ENCODE measurements around the gene PTMA. TPM values are rescaled to one million over a fixed set of nuclear protein-coding genes. Genes with fewer than 3 reads are reported as not detected.
A peak's percentile ranks its signal among the peaks of the same experiment; 100 is the strongest.

Gene PTMA
- total and polyA plus RNA-seq, 2 of the 4 experiments (the other 2 are of a cell fraction) = 380 to 742 TPM

- TF ChIP-seq CHD1 (IDR thresholded peaks at IDR 0.05; ENCODE audit: low read depth, low read length) (no peak), BHLHE40 (IDR thresholded peaks at IDR 0.05; ENCODE audit: low read depth, low read length) (peak; percentile 45; the same call in 1 of the 2 replicates)
Observed at GRCh38 chr2:231662028-231662810, 46.1 kb upstream of the PTMA start (continued).

DNA sequence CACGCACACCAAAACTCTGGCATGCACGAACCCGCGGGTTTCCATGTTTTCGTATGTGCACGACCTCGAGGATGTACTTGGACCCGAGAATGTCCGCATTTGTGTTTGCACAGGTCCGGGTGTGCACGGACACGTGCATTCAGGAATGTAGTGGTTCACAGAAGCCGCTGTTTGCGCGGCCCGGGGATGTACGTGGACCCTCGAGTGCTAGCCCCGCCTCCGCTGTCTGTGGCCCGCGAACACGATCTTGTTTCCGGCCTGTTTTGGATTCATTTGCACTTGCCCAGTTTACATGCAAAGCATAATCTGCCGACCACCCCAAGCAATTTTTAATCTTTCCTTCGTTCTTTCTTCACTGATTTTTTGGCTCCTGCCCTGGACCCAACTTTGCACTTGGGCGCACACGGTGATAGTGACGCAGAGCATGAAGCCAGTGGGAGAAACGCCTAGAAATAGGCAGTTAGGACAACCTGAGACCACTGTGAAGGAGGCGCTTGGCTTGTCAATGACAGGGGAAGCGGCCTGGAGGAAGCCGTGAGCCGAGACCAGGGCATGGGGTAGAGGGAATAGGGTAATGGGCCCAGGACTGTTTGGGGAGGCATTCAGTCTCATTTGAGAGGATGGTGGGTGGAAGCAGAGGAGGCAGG lies 45.4 kb upstream of the PTMA start:
- H3K9me1 ChIP-seq (ENCODE audit: insufficient read depth, low read length) = peaks cover 13% of the 10 kb centered on the region
- TF ChIP-seq MAZ (IDR thresholded peaks at IDR 0.05; ENCODE audit: borderline replicate concordance, low read depth, low read length) = no peak
- TF ChIP-seq USF2 (IDR thresholded peaks at IDR 0.05; ENCODE audit: low read depth, low read length) = no peak
- no peak for TF ChIP-seq POLR2A (IDR thresholded peaks at IDR 0.05; ENCODE audit: low read depth, low read length)
- no peak for TF ChIP-seq MXI1 (IDR thresholded peaks at IDR 0.05; ENCODE audit: borderline replicate concordance, low read depth, low read length)
- no peak for TF ChIP-seq FOS (IDR thresholded peaks at IDR 0.05; ENCODE audit: low read depth, low read length)
- TF ChIP-seq BHLHE40 (IDR thresholded peaks at IDR 0.05; ENCODE audit: low read depth, low read length) = no peak
- no peak for TF ChIP-seq SMC3 (IDR thresholded peaks at IDR 0.05; ENCODE audit: low read depth, low read length)
- TF ChIP-seq CHD1 (IDR thresholded peaks at IDR 0.05; ENCODE audit: low read depth, low read length) = no peak
- TF ChIP-seq, protein P1, sequence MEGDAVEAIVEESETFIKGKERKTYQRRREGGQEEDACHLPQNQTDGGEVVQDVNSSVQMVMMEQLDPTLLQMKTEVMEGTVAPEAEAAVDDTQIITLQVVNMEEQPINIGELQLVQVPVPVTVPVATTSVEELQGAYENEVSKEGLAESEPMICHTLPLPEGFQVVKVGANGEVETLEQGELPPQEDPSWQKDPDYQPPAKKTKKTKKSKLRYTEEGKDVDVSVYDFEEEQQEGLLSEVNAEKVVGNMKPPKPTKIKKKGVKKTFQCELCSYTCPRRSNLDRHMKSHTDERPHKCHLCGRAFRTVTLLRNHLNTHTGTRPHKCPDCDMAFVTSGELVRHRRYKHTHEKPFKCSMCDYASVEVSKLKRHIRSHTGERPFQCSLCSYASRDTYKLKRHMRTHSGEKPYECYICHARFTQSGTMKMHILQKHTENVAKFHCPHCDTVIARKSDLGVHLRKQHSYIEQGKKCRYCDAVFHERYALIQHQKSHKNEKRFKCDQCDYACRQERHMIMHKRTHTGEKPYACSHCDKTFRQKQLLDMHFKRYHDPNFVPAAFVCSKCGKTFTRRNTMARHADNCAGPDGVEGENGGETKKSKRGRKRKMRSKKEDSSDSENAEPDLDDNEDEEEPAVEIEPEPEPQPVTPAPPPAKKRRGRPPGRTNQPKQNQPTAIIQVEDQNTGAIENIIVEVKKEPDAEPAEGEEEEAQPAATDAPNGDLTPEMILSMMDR (conservative IDR thresholded peaks at IDR 0.05; ENCODE audit: low read depth, low read length) = no peak
- no peak for TF ChIP-seq RFX5 (IDR thresholded peaks at IDR 0.05; ENCODE audit: low read depth, low read length)
- TF ChIP-seq RAD21 (IDR thresholded peaks at IDR 0.05; ENCODE audit: low read length) = no peak
- TF ChIP-seq NFE2L2 (IDR thresholded peaks at IDR 0.05; ENCODE audit: low read depth, low read length) = no peak
- no peak for TF ChIP-seq RCOR1 (IDR thresholded peaks at IDR 0.05; ENCODE audit: insufficient replicate concordance, low read length)
- ATAC-seq (ENCODE audit: low read depth) (no peak), DNase-seq (no peak)
- in situ Hi-C loops (cut with MboI; ENCODE audit: low sequenced_read_pairs) = no loop called here
- peaks cover 16% of the 10 kb centered on the region for H3K4me1 ChIP-seq (ENCODE audit: control insufficient read depth, insufficient read depth, low read length)
- no peak overlapping the region for H3K4me3 ChIP-seq (ENCODE audit: insufficient read depth, low read depth, low read length)
- peak overlapping the region; percentile 81 for H2AK9ac ChIP-seq (replicated peaks; ENCODE audit: low read depth, low read length, poor library complexity)
- H4K5ac ChIP-seq (ENCODE audit: low read depth, low read length) = peak overlapping the region; percentile 92
- H2BK20ac ChIP-seq (ENCODE audit: low read depth, low read length) = no peak overlapping the region
- peak overlapping the region; percentile 84 for H3K4ac ChIP-seq (ENCODE audit: low read depth, low read length)
- no peaks in the 10 kb centered on the region for H3K36me3 ChIP-seq (ENCODE audit: control insufficient read depth, insufficient read depth, low read length)
- H4K8ac ChIP-seq (ENCODE audit: low read depth in 2 of 2, low read length in 2 of 2) = peak overlapping the region; percentile 94 to 96
- H3K14ac ChIP-seq (replicated peaks; ENCODE audit: low read depth, low read length) = peak overlapping the region; percentile 61
- H3K18ac ChIP-seq (ENCODE audit: low read depth, low read length) = peak overlapping the region; percentile 34; the same call in 1 of the 2 replicates
- BruUV-seq (replicated peaks) = no TSS peak
- H2AK5ac ChIP-seq (ENCODE audit: low read depth, low read length) = peak overlapping the region; percentile 68
- no peak overlapping the region for H3K9ac ChIP-seq (ENCODE audit: low read depth, low read length)
- dilution Hi-C loops (cut with HindIII; ENCODE audit: low sequenced_read_pairs, unreplicated experiment) = no loop called here
- peak overlapping the region; percentile 55 for H3K27ac ChIP-seq (ENCODE audit: insufficient read depth, low read length)
- peaks cover 0 to 22% of the 10 kb centered on the region in 2 experiments; a peak in 2 of 4 replicates for H3K79me1 ChIP-seq (ENCODE audit: low read depth in 1 of 2, low read length in 2 of 2)
- H2AFZ ChIP-seq (replicated peaks; ENCODE audit: low read length, poor library complexity) = peak overlapping the region; percentile 92
- H3K9me3 ChIP-seq (ENCODE audit: control insufficient read depth, insufficient read depth, low read length) = peaks cover 2% of the 10 kb centered on the region; the same call in 1 of the 2 replicates
- WGBS, 2 experiments (ENCODE audit: extremely low coverage in 2 of 2, insufficient read length in 1 of 2) = 95% methylated on average over 32 of the region's 34 CpGs; no CpG with 5 or more reads in 1 of the 2 experiments
- ChIA-PET CTCF (no interaction called here), POLR2A (ENCODE audit: unreplicated experiment) (no interaction called here)
- H2BK120ac ChIP-seq (ENCODE audit: low read depth, low read length) = peak overlapping the region; percentile 62
- no peak overlapping the region for H3K23ac ChIP-seq (ENCODE audit: low read depth, low read length)
- H4K20me1 ChIP-seq (ENCODE audit: insufficient read depth, low read length) = no peaks in the 10 kb centered on the region
- no peak overlapping the region; the same call in 1 of the 2 replicates for H3K4me2 ChIP-seq (ENCODE audit: low read depth, low read length)
- H4K91ac ChIP-seq (ENCODE audit: insufficient read depth, low read depth, low read length) = peak overlapping the region; percentile 79
- H2BK15ac ChIP-seq (ENCODE audit: low read depth, low read length) = no peak overlapping the region; the same call in 2 of the 3 replicates
- H2BK5ac ChIP-seq (ENCODE audit: low read depth, low read length, poor library complexity, severe bottlenecking) = peak overlapping the region; percentile 41
- intact Hi-C loops (cut with micrococcal nuclease) = loop anchor here (1.0 kb wide), 1 partner anchor 31 kb away; no protein-coding TSS in a partner anchor
- H3K56ac ChIP-seq (ENCODE audit: extremely low read depth, insufficient read depth, low read length) = no peak overlapping the region
- no peaks in the 10 kb centered on the region for H3K27me3 ChIP-seq (ENCODE audit: control insufficient read depth, insufficient read depth, low read length)

Measured in IMR-90 (cell line).